ENCODE data around the gene ADAR.
A peak's percentile ranks its signal among the peaks of the same experiment; 100 is the strongest.

The ADAR gene

GRCh38 chr1:154547105-154547732 lies 60.8 kb downstream of the ADAR start:
- Mint-ChIP-seq H3K27ac (no peak overlapping the region), H3K4me1 (peaks cover 27% of the 10 kb centered on the region), H3K9me3 (no peaks in the 10 kb centered on the region), H3K36me3 (peaks cover 32% of the 10 kb centered on the region), H3K4me3 (no peak overlapping the region), H3K27me3 (peaks cover 8% of the 10 kb centered on the region)
- ATAC-seq, result no peak

- ATAC-seq, result peak; percentile 67
- H3K4me1 Mint-ChIP-seq, result peaks cover 21% of the 10 kb centered on the region
- peaks cover 24% of the 10 kb centered on the region for H3K36me3 Mint-ChIP-seq
- no peak overlapping the region for H3K27ac Mint-ChIP-seq
- no peaks in the 10 kb centered on the region for H3K9me3 Mint-ChIP-seq
- H3K4me3 Mint-ChIP-seq, result no peak overlapping the region
- H3K27me3 Mint-ChIP-seq, result peaks cover 13% of the 10 kb centered on the region
Measured at GRCh38 chr1:154546264-154547063, 61.5 kb downstream of the ADAR start.

- no peak for ATAC-seq
- no peak overlapping the region for H3K4me3 Mint-ChIP-seq
- no peaks in the 10 kb centered on the region for H3K4me1 Mint-ChIP-seq
- H3K9me3 Mint-ChIP-seq, result no peaks in the 10 kb centered on the region
- peaks cover 33% of the 10 kb centered on the region for H3K27me3 Mint-ChIP-seq
- H3K27ac Mint-ChIP-seq, result no peak overlapping the region
- H3K36me3 Mint-ChIP-seq, result no peaks in the 10 kb centered on the region
Measured at GRCh38 chr1:154541231-154541630, 66.8 kb downstream of the ADAR start.

DNA sequence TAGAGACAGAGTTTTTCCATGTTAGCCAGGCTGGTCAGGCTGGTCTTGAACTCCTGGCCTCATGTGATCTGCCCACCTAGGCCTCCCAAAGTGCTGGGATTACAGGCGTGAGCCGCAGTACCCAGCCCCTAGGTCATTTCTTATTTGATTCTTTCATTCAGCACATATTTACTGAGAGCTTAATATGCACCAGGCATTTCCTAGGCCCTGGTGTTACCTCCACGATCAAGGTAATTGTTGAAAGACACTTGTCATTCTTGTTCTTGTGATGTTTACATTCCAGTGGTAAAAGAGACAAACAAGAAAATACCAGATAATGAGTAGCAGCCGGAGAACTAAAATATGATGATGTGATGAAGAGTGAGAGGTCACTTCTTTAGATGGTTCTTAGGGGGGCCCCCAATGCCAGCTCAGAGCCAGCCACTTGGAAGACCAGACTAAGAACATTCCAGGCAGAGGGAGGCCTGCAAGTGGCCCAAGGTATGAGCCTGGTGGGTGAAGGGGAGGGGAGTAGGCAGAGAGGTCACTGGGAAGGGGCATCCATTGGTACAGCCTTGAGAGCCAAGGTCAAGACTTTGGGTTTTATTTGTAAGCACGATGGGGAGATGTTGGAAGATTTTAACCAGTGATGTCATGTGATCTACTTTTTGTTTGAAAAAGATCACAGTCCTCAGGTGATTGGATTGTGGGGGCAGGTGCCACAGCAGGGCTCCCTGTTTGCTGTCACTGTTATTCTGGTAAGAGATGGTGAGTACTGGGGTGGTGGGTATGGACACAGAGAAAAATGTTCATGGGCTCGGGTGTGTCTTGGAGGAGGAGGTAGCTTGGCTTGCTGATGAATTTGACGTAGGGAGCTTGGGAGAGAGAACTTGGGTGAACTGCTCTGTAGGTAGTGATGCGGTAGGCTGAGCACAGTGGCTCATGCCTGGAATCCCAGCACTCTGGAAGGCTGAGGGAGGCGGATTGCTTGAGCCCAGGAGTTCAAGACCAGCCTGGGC lies 68.2 kb downstream of the ADAR start:
- no peak overlapping the region for H3K27ac Mint-ChIP-seq
- no peaks in the 10 kb centered on the region for H3K36me3 Mint-ChIP-seq
- H3K4me1 Mint-ChIP-seq, result no peaks in the 10 kb centered on the region
- peaks cover 40% of the 10 kb centered on the region for H3K27me3 Mint-ChIP-seq
- H3K4me3 Mint-ChIP-seq, result no peak overlapping the region
- H3K9me3 Mint-ChIP-seq, result peaks cover 3% of the 10 kb centered on the region
- no peak for ATAC-seq

DNA sequence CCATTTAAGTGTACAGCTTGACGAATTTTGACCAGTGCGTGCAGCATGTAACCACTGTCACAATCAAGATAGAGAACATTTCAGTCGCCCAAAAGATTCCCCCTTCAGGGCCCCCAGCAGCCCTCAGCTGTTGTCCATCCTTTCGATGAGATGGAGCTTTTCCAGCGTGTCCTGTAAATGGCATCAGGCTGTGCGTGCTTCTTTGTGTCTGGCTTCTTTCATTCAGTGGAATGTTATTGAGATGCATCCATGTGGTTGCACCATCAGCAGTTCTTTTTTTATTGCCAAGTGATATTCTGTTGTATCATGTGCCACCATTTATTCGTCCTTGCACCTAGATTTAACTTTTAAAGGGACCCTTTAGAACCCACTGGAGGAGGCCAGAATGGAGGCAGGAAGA lies 71.4 kb downstream of the ADAR start:
- Mint-ChIP-seq H3K4me1 (no peaks in the 10 kb centered on the region), H3K27ac (no peak overlapping the region), H3K27me3 (peaks cover 39% of the 10 kb centered on the region), H3K9me3 (peaks cover 3% of the 10 kb centered on the region), H3K36me3 (no peaks in the 10 kb centered on the region), H3K4me3 (no peak overlapping the region)
- no peak for ATAC-seq

DNA sequence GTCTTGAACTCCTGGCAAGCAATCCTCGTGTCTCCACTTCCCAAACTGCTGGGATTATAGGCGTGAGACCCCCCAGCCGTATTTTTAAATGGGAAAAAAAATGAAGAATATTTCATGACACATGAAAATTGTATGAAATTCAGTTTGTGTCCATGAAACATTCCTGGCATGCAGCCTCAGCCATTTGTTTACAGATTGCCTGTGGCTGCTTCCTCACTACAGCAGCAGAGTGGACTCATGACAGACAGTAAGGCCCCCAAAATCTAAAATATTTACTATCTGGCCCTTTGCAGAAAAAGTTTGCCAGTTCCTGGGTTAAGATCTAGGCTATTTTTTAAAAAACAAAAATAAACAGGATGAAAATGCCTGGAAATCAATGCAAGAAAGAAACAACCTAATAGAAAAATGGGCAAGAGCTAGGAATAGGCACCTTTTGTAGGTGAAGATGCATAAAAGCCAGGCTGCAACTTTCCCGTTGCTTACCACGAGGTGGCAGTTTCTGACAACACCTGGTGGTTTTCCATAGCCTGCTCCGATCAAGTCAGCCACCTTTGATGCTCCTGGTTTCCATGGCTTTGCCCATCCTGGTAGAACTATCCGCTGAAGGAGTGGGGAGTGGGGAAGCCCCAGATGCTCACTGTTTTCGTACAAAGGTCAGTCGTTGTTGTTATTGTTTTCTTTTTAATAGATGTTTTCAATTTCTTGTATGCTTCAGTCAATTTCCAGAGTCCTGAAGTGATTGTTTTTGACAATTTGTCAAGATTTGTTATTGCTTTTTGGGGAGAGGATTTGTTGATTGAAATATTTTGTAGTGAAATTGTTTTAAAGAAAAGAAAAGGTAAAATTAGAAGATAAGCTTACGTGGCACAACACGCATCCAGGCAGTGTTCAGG lies 73.8 kb downstream of the ADAR start:
- no peaks in the 10 kb centered on the region for H3K36me3 Mint-ChIP-seq

More for the DNA sequence above, 73.8 kb downstream of the ADAR start:
- Mint-ChIP-seq H3K4me3 (no peak overlapping the region), H3K27me3 (peaks cover 23% of the 10 kb centered on the region), H3K9me3 (peaks cover 3% of the 10 kb centered on the region), H3K4me1 (no peaks in the 10 kb centered on the region), H3K27ac (no peak overlapping the region)
- ATAC-seq, result no peak
